GM13977 (cell line): ENCODE results near the gene ENO3.

Experiments used
- DNase-seq: peaks from one replicate; pipeline ENCODE4 v3.0.0; 2012; ENCODE audit warnings: low spot score
- in situ Hi-C: fragments of 300-500 bp; cut with MboI; formaldehyde crosslinking; loops from one replicate; pipeline ENCODE4 v1.12.0; 2022; ENCODE audit warnings: low sequenced_read_pairs, low pct_unique_long_range_greater_than_20kb, mixed read lengths, inconsistent platforms; ENCODE audit not compliant: unreplicated experiment
- TF ChIP-seq, protein P1 (sequence below): IDR thresholded peaks from 2 replicates; pipeline ENCODE4 v1.5.1; 2012; ENCODE audit warnings: mild to moderate bottlenecking, control low read depth; ENCODE audit not compliant: insufficient read depth; ENCODE audit errors: extremely low read depth, missing control alignments

ENO3 gene

DNA sequence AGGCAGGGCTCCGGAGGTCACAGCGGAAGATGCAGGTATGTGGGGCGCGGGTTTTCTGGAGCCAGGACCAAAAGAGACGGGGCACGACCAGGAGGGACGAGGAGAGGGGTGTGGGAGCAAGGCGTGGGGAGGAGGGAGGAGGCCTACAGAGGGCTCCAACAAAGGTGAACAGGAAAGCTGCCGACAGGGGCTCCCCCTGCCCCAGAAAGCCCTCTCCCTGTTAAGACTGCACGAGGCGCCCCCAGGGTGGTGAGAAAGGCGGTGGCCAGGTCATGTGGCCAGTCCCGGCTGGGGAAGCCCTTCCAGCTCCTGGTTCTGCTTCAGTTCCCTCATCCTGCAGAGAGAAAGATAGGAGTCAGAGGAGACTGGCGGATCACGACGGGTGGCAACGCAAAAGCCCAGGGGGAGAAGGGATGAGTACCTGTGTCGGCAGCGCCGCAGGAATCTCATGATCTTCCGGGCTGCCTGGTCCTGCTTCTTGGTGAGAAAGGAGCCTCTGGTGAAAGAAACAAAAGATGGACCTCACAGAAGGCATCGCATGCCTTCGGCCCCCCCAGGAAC lies 17.6 kb downstream of the ENO3 start:
- in situ Hi-C loops: loop anchor here (10.0 kb wide), 1 partner anchor 96 kb away; no protein-coding TSS in a partner anchor
- TF ChIP-seq, protein P1, sequence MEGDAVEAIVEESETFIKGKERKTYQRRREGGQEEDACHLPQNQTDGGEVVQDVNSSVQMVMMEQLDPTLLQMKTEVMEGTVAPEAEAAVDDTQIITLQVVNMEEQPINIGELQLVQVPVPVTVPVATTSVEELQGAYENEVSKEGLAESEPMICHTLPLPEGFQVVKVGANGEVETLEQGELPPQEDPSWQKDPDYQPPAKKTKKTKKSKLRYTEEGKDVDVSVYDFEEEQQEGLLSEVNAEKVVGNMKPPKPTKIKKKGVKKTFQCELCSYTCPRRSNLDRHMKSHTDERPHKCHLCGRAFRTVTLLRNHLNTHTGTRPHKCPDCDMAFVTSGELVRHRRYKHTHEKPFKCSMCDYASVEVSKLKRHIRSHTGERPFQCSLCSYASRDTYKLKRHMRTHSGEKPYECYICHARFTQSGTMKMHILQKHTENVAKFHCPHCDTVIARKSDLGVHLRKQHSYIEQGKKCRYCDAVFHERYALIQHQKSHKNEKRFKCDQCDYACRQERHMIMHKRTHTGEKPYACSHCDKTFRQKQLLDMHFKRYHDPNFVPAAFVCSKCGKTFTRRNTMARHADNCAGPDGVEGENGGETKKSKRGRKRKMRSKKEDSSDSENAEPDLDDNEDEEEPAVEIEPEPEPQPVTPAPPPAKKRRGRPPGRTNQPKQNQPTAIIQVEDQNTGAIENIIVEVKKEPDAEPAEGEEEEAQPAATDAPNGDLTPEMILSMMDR: no peak
- DNase-seq: peak; percentile 40

DNA sequence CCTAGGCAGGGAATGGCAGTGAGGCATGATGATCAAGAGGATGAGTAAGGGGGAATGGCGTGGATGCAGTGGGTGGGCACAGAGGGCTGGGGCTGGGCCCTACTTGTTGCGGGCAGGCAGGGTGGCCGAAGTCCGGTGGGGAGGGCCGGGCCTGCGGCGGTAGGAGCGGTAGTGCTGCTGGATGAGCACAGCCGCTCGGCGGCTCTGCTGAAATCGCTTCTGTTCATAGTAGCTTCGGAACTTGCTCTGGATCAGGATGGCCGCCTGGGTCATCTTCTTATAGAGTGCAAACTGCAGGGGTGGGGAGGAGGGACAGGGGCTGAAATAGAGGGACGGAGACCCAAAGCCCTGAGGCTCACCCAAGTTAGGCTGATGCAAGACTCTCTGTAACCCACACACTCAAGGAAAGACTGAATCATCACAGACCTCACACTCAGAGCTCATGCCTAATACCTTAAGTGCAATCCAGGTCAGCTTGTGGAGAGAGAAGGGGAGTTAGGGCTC lies 18.2 kb downstream of the ENO3 start:
- TF ChIP-seq, protein P1: no peak
- no peak for DNase-seq
- in situ Hi-C loops: loop anchor here (10.0 kb wide), 1 partner anchor 96 kb away; no protein-coding TSS in a partner anchor

DNA sequence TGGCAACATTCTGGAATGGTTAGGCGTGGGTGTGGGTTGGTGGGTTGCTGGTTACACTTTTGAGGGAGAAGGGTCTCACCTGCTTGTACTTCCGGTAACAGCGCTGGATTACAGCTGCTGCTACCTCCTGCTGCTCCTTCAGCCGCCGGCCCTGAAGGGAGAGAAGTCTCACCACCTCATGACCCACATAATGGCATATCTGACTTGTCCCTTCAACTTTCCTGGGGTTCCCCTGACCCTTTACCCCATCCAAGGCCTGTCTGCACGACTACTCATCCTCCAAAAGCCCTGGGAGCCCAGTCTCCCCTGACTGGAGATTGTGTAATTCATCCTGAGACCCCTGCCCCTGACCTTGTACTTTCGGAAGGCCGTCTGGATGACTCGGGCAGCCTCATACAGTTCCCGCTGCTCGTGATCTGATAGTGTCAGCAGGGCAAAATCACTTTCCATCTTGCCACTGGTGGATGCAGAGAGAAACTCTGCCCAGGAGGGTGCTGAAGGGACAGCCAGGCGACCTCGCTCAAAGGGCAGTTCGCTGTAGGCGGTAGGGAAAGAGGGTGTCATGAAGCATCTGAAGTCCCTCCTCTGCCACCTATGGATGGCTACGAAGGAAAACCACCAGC lies 18.7 kb downstream of the ENO3 start:
- TF ChIP-seq, protein P1: no peak
- DNase-seq: no peak
- in situ Hi-C loops: loop anchor here (10.0 kb wide), 1 partner anchor 95 kb away; no protein-coding TSS in a partner anchor

DNA sequence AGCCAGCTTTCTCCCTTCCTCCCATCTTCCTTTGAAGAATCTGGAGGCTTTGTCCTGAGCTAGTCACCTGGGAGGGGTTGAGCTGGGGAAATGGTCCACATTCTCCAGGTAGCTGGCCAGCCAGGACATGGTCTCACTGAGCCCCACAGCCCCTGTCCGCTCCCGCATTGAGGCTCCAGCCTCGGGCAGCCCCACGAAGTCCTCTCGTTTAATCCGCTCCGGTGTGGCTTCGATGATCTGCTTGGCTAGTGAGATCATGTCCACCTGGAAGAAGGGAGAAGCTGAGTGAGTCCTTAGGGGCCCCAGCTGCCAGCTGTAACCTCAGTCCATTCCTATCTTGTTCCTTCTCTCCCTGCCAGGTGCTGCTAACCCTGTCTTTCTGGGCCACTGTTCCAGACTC lies 19.4 kb downstream of the ENO3 start:
- TF ChIP-seq, protein P1: no peak
- no peak for DNase-seq
- in situ Hi-C loops: no loop called here

DNA sequence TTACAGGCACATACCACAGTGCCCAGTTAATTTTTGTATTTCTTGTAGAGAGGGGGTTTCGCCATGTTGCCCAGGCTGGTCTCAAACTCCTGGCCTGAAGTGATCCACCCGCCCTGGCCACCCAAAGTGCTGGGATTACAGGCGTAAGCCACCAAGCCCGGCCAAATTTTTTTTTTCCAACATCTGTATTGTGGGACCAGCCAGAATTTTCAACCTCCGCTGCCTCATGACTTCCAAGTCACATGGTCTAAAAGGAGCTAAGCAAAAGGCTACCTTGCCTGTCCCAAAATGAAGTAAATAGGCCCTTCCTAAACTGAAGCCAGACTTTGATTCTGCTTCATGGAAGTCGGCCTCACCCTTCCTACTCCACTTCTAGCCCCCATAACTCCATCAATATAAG lies 20.9 kb downstream of the ENO3 start:
- DNase-seq: no peak
- TF ChIP-seq, protein P1: no peak
- in situ Hi-C loops: no loop called here

DNA sequence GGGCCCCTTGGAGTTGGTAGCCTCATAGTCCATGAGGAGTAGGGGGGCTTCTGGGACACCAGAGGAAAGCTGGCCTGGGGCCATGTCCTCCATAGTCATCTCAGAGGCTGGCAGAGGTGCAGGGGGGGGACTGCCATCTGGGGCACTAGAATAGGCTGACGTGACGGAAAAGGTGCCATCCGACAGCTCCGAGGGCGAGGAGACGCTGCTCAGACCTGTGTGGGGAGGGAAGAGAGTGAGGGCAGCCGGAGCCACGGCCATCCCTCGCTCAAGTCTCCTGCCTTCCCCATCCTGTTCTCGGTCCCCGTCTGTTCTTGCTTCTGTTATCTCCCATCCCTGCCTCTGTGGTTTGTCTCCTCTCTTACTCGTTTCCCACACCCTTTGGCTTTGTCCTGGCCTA lies 21.4 kb downstream of the ENO3 start:
- no peak for DNase-seq
- TF ChIP-seq, protein P1: no peak
- in situ Hi-C loops: no loop called here
